ENCODE results near the gene POC5.
"Not testable (repeated sequence)": the region's sequence is repeated elsewhere in the genome, so short reads cannot be mapped to it uniquely, and the experiment has no call there.

Gene POC5, protein sequence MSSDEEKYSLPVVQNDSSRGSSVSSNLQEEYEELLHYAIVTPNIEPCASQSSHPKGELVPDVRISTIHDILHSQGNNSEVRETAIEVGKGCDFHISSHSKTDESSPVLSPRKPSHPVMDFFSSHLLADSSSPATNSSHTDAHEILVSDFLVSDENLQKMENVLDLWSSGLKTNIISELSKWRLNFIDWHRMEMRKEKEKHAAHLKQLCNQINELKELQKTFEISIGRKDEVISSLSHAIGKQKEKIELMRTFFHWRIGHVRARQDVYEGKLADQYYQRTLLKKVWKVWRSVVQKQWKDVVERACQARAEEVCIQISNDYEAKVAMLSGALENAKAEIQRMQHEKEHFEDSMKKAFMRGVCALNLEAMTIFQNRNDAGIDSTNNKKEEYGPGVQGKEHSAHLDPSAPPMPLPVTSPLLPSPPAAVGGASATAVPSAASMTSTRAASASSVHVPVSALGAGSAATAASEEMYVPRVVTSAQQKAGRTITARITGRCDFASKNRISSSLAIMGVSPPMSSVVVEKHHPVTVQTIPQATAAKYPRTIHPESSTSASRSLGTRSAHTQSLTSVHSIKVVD

DNA sequence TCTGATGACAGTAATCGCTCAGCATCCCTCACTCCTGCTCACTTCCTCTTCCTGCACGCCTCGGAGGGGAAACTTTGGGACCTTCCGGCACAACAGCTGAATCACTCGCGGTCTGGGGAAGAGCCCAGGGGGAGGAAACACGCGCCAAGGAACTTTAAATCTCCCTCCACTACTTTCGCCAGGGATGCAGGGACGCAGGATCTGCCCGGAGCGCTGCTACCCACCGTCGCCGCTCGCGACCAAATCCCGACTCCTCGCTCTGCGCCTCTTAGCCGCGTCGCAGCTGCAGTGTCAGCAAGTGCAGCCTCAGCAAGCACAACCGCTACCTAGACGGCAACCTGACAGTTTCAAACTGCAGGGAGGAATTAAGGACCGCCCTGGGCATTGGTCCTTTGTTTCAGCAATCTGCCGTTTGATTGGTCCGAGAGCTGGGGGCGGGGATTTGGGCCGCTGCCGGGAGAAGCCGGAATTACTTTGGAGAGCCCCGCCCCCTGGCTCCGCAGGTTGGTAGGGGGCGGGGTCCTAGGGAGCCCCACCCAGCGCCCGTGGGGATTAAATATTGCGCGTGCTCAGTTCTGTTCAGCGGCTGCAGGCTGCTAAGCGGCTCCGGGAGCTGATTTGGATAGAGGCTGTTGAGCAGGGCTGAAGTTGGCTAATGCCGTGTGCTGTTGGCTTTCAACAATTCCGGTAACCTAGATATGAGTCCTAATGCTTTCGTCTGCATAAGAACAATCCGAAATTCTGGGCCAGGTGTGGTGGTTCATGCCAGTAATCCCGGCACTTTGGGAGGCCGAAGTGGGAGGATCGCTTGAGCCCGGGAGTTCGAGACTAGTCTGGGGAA is at the start of gene POC5:
Gene POC5 (minus strand): TSS at position 356 of the 841 bp plus-strand sequence. CDS start 4,500 bp downstream, outside the sequence.
- DNase-seq, result peak; percentile 99

DNA sequence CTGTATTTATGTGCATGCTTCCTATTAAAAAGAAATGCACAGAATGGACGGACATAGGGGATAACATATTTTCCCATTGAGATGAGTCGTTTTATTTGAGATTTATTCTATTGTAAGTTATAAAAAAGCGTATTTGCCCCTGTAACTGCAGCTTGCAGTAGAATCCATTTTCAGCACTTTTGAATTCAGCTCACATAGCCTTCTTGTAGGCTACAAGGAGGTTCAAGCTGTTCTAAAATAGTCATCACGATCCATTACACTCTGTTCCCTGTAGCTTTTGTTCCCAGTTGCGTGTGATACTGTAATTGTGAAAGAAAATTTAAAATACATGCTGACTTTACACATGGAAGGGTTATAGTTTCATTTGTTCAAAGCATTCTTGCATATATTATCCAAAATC is 40.9 kb upstream of the POC5 start:
- no peak for DNase-seq

- no peak for DNase-seq
Measured at GRCh38 chr5:75756981-75757380, 39.7 kb upstream of the POC5 start.

- DNase-seq, result no peak
Measured at GRCh38 chr5:75756211-75756610, 39.0 kb upstream of the POC5 start.

GRCh38 chr5:75753182-75753581 is 35.9 kb upstream of the POC5 start:
- DNase-seq, result no peak

- DNase-seq, result no peak
Measured at GRCh38 chr5:75744355-75744754, 27.1 kb upstream of the POC5 start.

DNA sequence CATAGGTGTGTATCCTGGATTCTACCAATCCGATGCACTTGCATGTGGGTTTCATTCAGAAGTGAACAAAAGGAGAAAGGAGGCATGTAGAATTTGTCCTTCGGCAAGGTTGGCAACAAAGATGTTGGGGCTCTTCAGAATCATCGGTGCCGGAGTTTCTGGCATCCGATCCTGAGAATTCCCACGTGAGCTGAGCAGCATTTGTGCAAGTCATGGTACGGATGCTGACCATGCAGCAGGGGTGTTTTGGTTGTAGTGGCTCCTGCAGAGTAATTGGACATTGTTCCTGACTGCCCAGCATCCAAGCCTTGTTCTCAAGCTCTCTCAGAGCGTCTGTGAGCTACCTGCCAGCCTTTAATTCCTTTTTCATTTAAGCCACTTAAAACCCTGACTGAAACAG is 19.0 kb upstream of the POC5 start:
- DNase-seq, result no peak

GRCh38 chr5:75734913-75735789 is 17.9 kb upstream of the POC5 start:
- DNase-seq, result peak; percentile 21

GRCh38 chr5:75733767-75734166 is 16.5 kb upstream of the POC5 start:
- DNase-seq, result no peak

- not testable (repeated sequence) for DNase-seq
Measured at GRCh38 chr5:75731515-75731914, 14.3 kb upstream of the POC5 start.

DNA sequence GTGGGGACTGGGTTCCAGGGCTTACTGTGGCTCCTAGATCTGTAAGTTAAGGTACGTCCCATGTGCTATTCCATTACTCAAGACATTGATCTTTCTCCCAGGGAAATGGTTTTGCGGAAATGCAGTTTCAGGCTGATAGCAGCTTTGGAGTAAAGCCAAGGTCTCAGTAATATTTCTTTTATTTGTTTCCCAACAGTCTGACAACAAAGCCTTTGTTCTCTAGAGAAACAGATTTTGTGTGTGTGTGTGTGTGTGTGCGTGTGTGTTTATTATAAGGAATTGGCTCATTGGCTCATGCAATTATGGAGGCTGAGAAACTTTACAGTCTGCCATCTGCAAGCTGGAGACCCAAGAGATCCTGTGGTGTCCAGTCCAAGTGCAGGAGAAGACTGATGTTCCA is 12.1 kb upstream of the POC5 start:
- no peak for DNase-seq

- DNase-seq, result no peak
Measured at GRCh38 chr5:75727931-75728330, 10.7 kb upstream of the POC5 start.

DNA sequence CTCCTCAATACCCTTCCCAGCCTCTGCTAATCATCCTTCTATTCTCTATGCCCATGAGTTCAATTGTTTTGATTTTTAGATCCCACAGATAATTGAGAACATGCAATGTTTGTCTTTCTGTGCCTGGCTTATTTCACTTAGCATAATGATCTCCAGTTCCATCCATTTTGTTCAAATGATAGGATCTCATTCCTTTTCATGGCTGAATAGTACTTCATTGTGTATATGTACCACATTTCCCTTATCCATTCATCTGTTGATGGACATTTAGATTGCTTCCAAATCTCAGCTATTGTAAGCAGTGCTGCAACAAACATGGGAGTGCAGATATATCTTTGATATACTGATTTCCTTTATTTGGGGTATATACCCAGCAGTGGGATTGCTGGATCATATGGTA is 9.0 kb upstream of the POC5 start:
- not testable (repeated sequence) for DNase-seq

DNA sequence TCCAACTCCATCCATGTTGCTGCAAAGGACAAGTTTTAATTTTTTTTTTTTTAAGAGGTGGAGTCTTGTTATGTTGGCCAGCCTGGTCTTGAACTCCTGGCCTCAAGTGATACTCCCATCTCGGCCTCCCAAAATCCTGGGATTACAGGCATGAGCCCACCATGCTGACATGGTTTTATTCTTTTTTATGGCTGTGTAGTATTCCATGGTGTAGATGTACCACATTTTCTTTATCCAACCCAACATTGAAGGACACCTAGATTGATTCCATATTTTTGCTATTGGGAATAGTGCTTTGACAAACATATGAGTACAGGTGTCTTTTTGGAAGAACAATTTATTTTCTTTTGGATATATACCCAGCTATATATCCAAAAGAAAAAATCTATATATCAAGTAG is 6.1 kb upstream of the POC5 start:
- DNase-seq, result no peak

- DNase-seq, result no peak
Measured at GRCh38 chr5:75721573-75721972, 4.3 kb upstream of the POC5 start.

- no peak for DNase-seq
Measured at GRCh38 chr5:75720882-75721281, 3.6 kb upstream of the POC5 start.

GRCh38 chr5:75716715-75717081 is 539 bp downstream of the POC5 start:
- no peak for DNase-seq

GRCh38 chr5:75712091-75712490 is 5.1 kb downstream of the POC5 start:
- no peak for DNase-seq

DNA sequence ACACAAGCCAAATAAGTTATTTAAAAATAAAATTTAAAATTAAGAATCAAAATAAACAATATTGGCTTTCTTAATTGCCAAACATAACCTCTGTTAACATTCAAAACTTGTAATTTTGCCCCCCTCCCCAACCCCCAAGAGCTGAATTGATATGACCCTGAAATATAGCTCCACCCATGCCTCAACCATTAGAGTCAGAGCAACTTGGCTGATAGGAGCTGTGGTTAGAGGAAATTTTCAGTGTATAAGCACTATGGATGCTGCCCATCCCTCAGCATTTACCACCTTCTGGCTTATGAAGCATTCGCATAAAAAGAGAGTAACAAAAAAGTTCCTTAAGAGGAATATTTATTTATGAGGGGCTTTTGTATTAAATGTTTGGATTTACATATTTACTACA is 6.1 kb downstream of the POC5 start:
- no peak for DNase-seq

DNA sequence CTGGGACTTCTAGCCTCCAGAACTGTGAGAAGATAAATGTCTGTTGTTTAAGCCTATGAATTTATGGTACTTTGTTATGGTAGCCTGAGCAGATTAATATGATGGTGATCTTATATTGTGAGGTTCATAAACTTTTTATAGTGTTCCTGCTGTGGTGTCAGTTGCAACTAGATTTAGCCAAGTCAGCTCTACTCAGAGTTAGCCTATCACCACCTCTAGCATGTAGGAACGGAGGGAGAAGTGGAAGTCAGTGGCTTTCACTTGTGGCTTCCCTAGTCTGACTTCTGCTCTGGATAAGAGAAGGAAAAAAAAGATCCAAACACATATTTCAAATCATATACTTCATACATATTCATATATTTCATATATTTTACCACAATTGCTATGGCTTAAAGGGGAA is 6.6 kb downstream of the POC5 start:
- no peak for DNase-seq

DNA sequence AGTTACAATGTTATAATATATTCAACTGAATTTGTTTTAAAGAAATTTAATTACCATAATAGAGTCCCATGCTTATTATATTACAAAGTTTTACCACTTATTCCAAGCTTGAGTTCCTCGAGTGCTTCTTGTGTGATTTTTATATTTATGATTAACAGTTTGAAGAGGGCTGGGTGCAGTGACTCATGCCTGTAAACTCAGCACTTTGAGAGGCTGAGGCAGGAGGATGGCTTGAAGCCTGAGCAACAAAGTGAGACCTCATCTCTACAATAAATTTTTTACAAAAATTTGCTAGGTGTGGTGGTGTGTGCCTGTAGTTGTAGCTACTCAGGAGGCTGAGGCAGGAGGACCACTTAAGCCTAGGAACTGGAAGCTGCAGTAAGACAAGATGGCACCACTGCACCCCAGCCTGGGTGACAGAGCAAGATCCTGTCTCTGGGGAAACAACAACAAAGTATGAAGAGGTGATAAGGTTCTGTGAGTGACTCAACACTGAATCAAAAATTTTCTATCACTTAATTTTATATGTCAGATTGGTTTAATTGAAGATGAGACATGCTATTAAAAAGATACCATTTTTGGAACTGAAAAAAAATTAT is 9.2 kb downstream of the POC5 start:
- no peak for DNase-seq

DNA sequence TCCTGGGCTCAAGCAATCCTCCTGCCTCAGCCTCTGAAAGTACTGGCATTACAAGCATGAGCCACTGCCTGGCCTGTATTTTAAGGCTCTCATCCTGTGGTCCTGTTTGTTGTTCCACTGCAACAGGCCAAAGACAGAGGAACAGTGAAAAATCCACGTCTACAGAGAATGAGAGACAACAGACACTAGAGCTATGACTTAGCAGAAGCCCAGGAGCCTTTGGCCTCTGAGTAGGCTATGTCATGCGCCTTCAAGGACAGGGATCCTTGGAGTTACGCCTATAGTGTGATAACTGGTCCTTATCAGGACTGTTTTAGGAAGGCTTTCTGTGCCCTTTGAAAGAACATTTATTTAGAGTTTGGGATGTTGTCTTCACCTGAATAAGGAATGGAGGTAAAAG is 10.5 kb downstream of the POC5 start:
- DNase-seq, result no peak
